HCT116 (cell line): ENCODE measurements around the gene PSMD2. TPM values are rescaled to one million over a fixed set of nuclear protein-coding genes. Genes with fewer than 3 reads are reported as not detected.

Source experiments
- ATAC-seq: fragments of 200-7000 bp; cut with Tn5 transposase; 2 replicates; pipeline ENCODE4 v1.9.1; 2020; ENCODE audit warnings: mild to moderate bottlenecking, moderate library complexity
- BruUV-seq: library from RNA; stranded (reverse); fragments of 400-500 nt; replicated peaks from 2 replicates; lab custom pipeline; 2021; lab: Mats Ljungman, UMichigan
- CTCF ChIA-PET: fragments of 300-600 bp; sonication (Branson Sonifier 250); formaldehyde crosslinking; loops from one replicate; lab custom pipeline; 2021; ENCODE audit warnings: antibody characterized with exemption; lab: Charles Lee
- POLR2A ChIA-PET: fragments of 300-600, 350-600 bp; sonication (Branson Sonifier 250); formaldehyde crosslinking; loops from one replicate; lab custom pipeline; 2021; ENCODE audit warnings: antibody characterized with exemption; lab: Charles Lee
- RAD21 ChIA-PET, 2 experiments: fragments of 300-600 bp; sonication (Branson Sonifier 250); formaldehyde crosslinking; loops; one replicate each; lab custom pipeline; 2023; ENCODE audit warnings: low total read pairs in 2 of 2; ENCODE audit not compliant: uncharacterized antibody in 2 of 2, unreplicated experiment in 2 of 2, low non-redundant PET in 1 of 2; lab: Charles Lee
- DNase-seq: peaks from one replicate; pipeline ENCODE4 v3.0.0-alpha.2; 2010; ENCODE audit warnings: low read depth, low spot score
- H2AFZ ChIP-seq: fragments of 200-600 bp; shearing (Covaris generic), sonication (generic); 2 replicates; pipeline ENCODE4 v1.6.1; 2017; ENCODE audit warnings: low read depth, mixed run types, mixed read lengths, antibody characterized with exemption, low read length; ENCODE audit not compliant: poor library complexity, severe bottlenecking
- H3K27ac ChIP-seq: 2 replicates; pipeline ENCODE4 v1.5.1; 2012; ENCODE audit warnings: low read depth, low read length
- H3K27me3 ChIP-seq: fragments of 200-600 bp; sonication (generic); 2 replicates; pipeline ENCODE4 v1.6.1; 2016; ENCODE audit warnings: mixed run types, low read length, mixed read lengths; ENCODE audit not compliant: insufficient read depth
- H3K36me3 ChIP-seq, 2 experiments: fragments of 200-500 bp in 1 of 2; fragments of 200-600 bp in 1 of 2; sonication (Bioruptor generic) in 1 of 2; sonication (generic) in 1 of 2; 2 replicates each; pipeline versions ENCODE4 v1.5.1 to v1.6.1; 2014 to 2016; ENCODE audit warnings: low read length in 2 of 2, inconsistent platforms in 1 of 2, mixed read lengths in 1 of 2, mixed run types in 1 of 2; ENCODE audit not compliant: insufficient read depth in 2 of 2, control insufficient read depth in 1 of 2
- H3K4me1 ChIP-seq, 2 experiments: fragments of 200-600 bp in 1 of 2; sonication (generic) in 1 of 2; 2 replicates each; pipeline versions ENCODE4 v1.5.1 to v1.6.1; 2012 to 2017; ENCODE audit warnings: low read length in 2 of 2, inconsistent platforms in 1 of 2, mild to moderate bottlenecking in 1 of 2, mixed read lengths in 1 of 2, mixed run types in 1 of 2, moderate library complexity in 1 of 2; ENCODE audit not compliant: insufficient read depth in 2 of 2, control insufficient read depth in 1 of 2
- H3K4me2 ChIP-seq: fragments of 200-600 bp; sonication (generic); 2 replicates; pipeline ENCODE4 v1.6.1; 2017; ENCODE audit warnings: mixed run types, low read length, mixed read lengths
- H3K4me3 ChIP-seq, 2 experiments: fragments of 200-600 bp in 1 of 2; sonication (generic) in 1 of 2; replicated peaks in 1 of 2; 2 replicates each; pipeline ENCODE4 v1.5.1; 2011 to 2016; ENCODE audit warnings: low read length in 2 of 2, control low read depth in 1 of 2, low read depth in 1 of 2, mild to moderate bottlenecking in 1 of 2, mixed read lengths in 1 of 2, mixed run types in 1 of 2
- H3K79me2 ChIP-seq: fragments of 200-600 bp; sonication (generic); 2 replicates; pipeline ENCODE4 v1.6.1; 2017; ENCODE audit warnings: mild to moderate bottlenecking, mixed run types, low read length, moderate library complexity, mixed read lengths; ENCODE audit not compliant: insufficient read depth
- H3K9ac ChIP-seq: fragments of 200-600 bp; sonication (generic); 2 replicates; pipeline ENCODE4 v1.6.1; 2016; ENCODE audit warnings: low read length, mixed read lengths
- H3K9me2 ChIP-seq: fragments of 200-600 bp; sonication (generic), shearing (Covaris generic); 2 replicates; pipeline ENCODE4 v1.6.1; 2017; ENCODE audit warnings: mixed run types, mild to moderate bottlenecking, moderate library complexity; ENCODE audit not compliant: insufficient read depth
- H3K9me3 ChIP-seq, 2 experiments: fragments of 200-500 bp in 1 of 2; fragments of 200-600 bp in 1 of 2; sonication (Bioruptor generic) in 1 of 2; sonication (generic) in 1 of 2; 2 replicates each; pipeline ENCODE4 v1.6.1; 2014 to 2017; ENCODE audit warnings: low read length in 2 of 2, mixed read lengths in 2 of 2, inconsistent platforms in 1 of 2, low read depth in 1 of 2, mild to moderate bottlenecking in 1 of 2, mixed run types in 1 of 2, moderate library complexity in 1 of 2; ENCODE audit not compliant: control insufficient read depth in 1 of 2, insufficient read depth in 1 of 2
- H4K20me1 ChIP-seq: fragments of 200-600 bp; sonication (generic), shearing (Covaris generic); 2 replicates; pipeline ENCODE4 v1.6.1; 2017; ENCODE audit warnings: mixed run types, mild to moderate bottlenecking, moderate library complexity; ENCODE audit not compliant: insufficient read depth
- CEBPB ChIP-seq: IDR thresholded peaks from 2 replicates; pipeline ENCODE4 v1.6.1; 2012; ENCODE audit warnings: low read depth
- EGR1 ChIP-seq: IDR thresholded peaks from 2 replicates; pipeline ENCODE4 v1.6.1; 2012; ENCODE audit warnings: low read depth
- ELF1 ChIP-seq: IDR thresholded peaks from 2 replicates; pipeline ENCODE4 v1.6.1; 2012; ENCODE audit warnings: low read depth, borderline replicate concordance
- EZH2phosphoT487 ChIP-seq: fragments of 200-600 bp; IDR thresholded peaks from 2 replicates; pipeline ENCODE4 v1.6.1; 2018; ENCODE audit warnings: antibody characterized with exemption, borderline replicate concordance
- JUND ChIP-seq: IDR thresholded peaks from 2 replicates; pipeline ENCODE4 v1.6.1; 2012
- POLR2AphosphoS5 ChIP-seq: IDR thresholded peaks from 2 replicates; pipeline ENCODE4 v1.6.1; 2011; ENCODE audit warnings: mild to moderate bottlenecking, low read depth, low read length, moderate library complexity
- RAD21 ChIP-seq: IDR thresholded peaks from 2 replicates; pipeline ENCODE4 v1.6.1; 2012; ENCODE audit warnings: low read depth, mild to moderate bottlenecking
- REST ChIP-seq: IDR thresholded peaks from 2 replicates; pipeline ENCODE4 v1.6.1; 2012; ENCODE audit warnings: low read depth
- TCF7L2 ChIP-seq: IDR thresholded peaks from 2 replicates; pipeline ENCODE4 v1.7.0; 2011; ENCODE audit warnings: borderline replicate concordance, inconsistent platforms; ENCODE audit not compliant: insufficient read depth, insufficient read length; ENCODE audit errors: extremely low read depth
- YY1 ChIP-seq: IDR thresholded peaks from 2 replicates; pipeline ENCODE4 v1.6.1; 2011; ENCODE audit warnings: low read length, low read depth, moderate library complexity, mild to moderate bottlenecking; ENCODE audit not compliant: insufficient replicate concordance; ENCODE audit errors: extremely low read depth
- ZBTB33 ChIP-seq: IDR thresholded peaks from 2 replicates; pipeline ENCODE4 v1.6.1; 2011; ENCODE audit warnings: mild to moderate bottlenecking, low read length, moderate library complexity; ENCODE audit not compliant: insufficient replicate concordance; ENCODE audit errors: extremely low read depth
- ZFX ChIP-seq: fragments of 450-650 bp; IDR thresholded peaks from 2 replicates; pipeline ENCODE4 v1.6.1; 2017
- ZNF274 ChIP-seq: fragments of 200-500 bp; sonication (Bioruptor generic); IDR thresholded peaks from 2 replicates; pipeline ENCODE4 v1.6.1; 2014; ENCODE audit warnings: mild to moderate bottlenecking, low read depth, low read length, inconsistent platforms
- intact Hi-C: fragments of 100-400 bp; cut with micrococcal nuclease; formaldehyde crosslinking; loops from 2 replicates; pipeline ENCODE4 v1.10.0; 2022
- total RNA-seq: library from RNA; stranded (reverse); gene quantifications from one replicate; pipeline ENCODE4 v1.2.1, GENCODE V29; 2021; ENCODE audit not compliant: unreplicated experiment

The PSMD2 gene
- total RNA-seq, 1 experiment from 2014 or later: 402 TPM

- TF ChIP-seq ZNF274: no peak
- no peak for TF ChIP-seq ELF1
- TF ChIP-seq RAD21: no peak
- no peak for TF ChIP-seq EZH2phosphoT487
- no peak for TF ChIP-seq TCF7L2
- TF ChIP-seq YY1: no peak
Measured at GRCh38 chr3:184351511-184352148, 52.6 kb downstream of the PSMD2 start (continued).

GRCh38 chr3:184352149-184352785 lies 53.2 kb downstream of the PSMD2 start:
- H3K79me2 ChIP-seq: no peaks in the 10 kb centered on the region
- H3K27me3 ChIP-seq: no peaks in the 10 kb centered on the region
- CTCF ChIA-PET: no interaction called here
- H4K20me1 ChIP-seq: no peaks in the 10 kb centered on the region
- peaks cover 0 to 3% of the 10 kb centered on the region in 2 experiments; a peak in 1 of 4 replicates for H3K4me1 ChIP-seq
- no peak overlapping the region for H3K4me2 ChIP-seq
- DNase-seq (no peak), ATAC-seq (no peak)
- no peak overlapping the region for H3K4me3 ChIP-seq
- peaks cover 19 to 21% of the 10 kb centered on the region in 2 experiments; a peak in 3 of 4 replicates for H3K36me3 ChIP-seq
- no peak overlapping the region for H3K9ac ChIP-seq
- H2AFZ ChIP-seq: no peak overlapping the region
- POLR2A ChIA-PET: interaction anchor here (1.4 kb wide), 1 partner anchor 10 kb away, joined by 4 read pairs; no protein-coding TSS in a partner anchor
- intact Hi-C loops: no loop called here
- no peaks in the 10 kb centered on the region for H3K9me3 ChIP-seq
- RAD21 ChIA-PET: no interaction called here
- H3K9me2 ChIP-seq: no peaks in the 10 kb centered on the region
- H3K27ac ChIP-seq: no peak overlapping the region; the same call in 1 of the 2 replicates
- TF ChIP-seq EGR1: no peak
- TF ChIP-seq ZNF274: no peak
- TF ChIP-seq ZFX: no peak
- no peak for TF ChIP-seq CEBPB
- TF ChIP-seq JUND: no peak
- no peak for TF ChIP-seq POLR2AphosphoS5
- TF ChIP-seq EZH2phosphoT487: no peak
- no peak for TF ChIP-seq REST
- no peak for TF ChIP-seq ZBTB33
- no TSS peak for BruUV-seq
